Uterus (tissue), 2 donors: ENCODE data around the gene HERC4.

Experiments
- POLR2A ChIP-seq, 2 donors: fragments of 450-650 bp; IDR thresholded peaks; one replicate each; pipeline ENCODE4 v1.6.1; 2016; ENCODE audit warnings: antibody characterized with exemption in 2 of 2, mild to moderate bottlenecking in 1 of 2, moderate library complexity in 1 of 2
- TF ChIP-seq, protein P1 (sequence below), 4 experiments: fragments of 200-600 bp in 2 of 4; fragments of 450-650 bp in 2 of 4; sonication (generic) in 2 of 4; IDR thresholded peaks; one replicate each; pipeline ENCODE4 v1.5.1; 2016 to 2019; ENCODE audit warnings: antibody characterized with exemption in 4 of 4, mild to moderate bottlenecking in 2 of 4, moderate library complexity in 1 of 4

DNA sequence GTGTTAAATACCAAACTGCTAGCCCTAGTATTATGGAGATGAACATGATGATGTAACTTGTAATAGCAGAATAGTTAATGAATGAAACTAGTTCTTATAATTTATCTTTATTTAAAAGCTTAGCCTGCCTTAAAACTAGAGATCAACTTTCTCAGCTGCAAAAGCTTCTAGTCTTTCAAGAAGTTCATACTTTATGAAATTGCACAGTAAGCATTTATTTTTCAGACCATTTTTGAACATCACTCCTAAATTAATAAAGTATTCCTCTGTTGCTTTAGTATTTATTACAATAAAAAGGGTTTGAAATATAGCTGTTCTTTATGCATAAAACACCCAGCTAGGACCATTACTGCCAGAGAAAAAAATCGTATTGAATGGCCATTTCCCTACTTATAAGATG is 157.4 kb downstream of the HERC4 start:
- TF ChIP-seq, protein P1, sequence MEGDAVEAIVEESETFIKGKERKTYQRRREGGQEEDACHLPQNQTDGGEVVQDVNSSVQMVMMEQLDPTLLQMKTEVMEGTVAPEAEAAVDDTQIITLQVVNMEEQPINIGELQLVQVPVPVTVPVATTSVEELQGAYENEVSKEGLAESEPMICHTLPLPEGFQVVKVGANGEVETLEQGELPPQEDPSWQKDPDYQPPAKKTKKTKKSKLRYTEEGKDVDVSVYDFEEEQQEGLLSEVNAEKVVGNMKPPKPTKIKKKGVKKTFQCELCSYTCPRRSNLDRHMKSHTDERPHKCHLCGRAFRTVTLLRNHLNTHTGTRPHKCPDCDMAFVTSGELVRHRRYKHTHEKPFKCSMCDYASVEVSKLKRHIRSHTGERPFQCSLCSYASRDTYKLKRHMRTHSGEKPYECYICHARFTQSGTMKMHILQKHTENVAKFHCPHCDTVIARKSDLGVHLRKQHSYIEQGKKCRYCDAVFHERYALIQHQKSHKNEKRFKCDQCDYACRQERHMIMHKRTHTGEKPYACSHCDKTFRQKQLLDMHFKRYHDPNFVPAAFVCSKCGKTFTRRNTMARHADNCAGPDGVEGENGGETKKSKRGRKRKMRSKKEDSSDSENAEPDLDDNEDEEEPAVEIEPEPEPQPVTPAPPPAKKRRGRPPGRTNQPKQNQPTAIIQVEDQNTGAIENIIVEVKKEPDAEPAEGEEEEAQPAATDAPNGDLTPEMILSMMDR (IDR thresholded peaks at IDR 0.05) = no peak
- TF ChIP-seq POLR2A (IDR thresholded peaks at IDR 0.05) = no peak
